Measurements from ENCODE around the gene RPH3AL.

Gene RPH3AL

DNA sequence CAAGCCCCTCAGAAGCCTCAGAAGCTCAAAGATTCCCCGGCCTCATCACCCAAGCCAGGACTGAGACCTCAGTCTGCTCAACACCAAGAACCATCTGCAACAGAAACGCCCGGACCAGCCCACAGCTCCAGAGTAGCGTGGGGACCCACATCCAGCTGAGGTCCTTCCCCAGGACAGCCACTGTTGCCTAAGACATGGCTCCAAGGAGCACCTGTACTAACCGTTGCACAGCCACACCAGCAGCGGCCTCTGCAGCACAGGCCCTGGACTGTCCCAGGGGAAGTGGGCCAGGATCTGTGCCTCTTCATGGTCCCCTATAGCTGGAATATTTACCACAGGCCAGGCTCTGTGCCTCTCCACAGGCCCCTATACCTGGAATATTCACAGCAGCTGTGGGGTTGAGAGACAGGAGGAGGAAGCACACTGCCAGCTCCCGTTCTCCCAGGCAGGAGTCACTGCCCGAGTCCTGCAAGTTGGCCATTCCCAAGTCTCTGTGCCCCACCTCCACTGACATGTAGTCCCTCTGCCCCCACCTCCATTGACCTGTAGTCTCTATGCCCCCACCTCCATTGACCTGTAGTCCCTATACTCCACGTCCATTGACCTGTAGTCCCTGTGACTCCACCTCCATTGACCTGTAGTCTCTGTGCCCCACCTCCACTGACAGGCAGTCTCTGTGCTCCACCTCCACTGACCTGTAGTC is 38.5 kb downstream of the RPH3AL start:
- DNase-seq, result no peak

GRCh38 chr17:313231-313630 is 39.4 kb downstream of the RPH3AL start:
- DNase-seq, result no peak

DNA sequence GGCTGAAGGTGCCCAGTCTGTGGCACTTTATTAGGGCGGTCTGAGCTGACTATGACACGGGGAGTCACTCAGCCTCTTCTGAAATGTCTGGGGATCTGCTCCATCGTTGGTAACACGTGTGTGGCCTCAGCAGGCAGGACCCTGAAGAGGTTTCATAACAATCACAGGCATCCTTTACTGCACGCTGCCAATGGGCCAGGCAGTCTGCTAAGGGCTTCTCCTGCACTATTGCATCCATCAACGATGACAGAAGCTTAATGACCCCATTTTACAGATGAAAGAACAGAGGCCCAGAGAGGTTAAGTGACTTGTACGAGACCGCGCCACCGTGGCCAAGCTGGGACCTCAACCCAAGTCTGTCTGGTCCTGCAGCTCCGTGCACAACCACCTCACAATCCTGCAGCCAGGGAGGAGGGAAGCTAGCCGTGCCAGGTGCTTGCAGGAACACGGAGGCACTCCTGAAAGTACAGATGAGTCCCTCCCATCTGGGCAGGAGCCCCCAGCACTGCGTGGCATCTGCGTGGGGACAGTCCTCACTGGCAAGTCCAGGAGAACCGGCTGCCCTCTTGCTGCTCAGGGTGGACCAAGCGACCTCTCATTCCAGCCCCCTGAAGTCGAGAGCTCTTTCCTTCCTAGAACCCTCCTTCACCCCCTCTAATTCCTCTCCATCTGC is 40.0 kb downstream of the RPH3AL start:
- no peak for DNase-seq

DNA sequence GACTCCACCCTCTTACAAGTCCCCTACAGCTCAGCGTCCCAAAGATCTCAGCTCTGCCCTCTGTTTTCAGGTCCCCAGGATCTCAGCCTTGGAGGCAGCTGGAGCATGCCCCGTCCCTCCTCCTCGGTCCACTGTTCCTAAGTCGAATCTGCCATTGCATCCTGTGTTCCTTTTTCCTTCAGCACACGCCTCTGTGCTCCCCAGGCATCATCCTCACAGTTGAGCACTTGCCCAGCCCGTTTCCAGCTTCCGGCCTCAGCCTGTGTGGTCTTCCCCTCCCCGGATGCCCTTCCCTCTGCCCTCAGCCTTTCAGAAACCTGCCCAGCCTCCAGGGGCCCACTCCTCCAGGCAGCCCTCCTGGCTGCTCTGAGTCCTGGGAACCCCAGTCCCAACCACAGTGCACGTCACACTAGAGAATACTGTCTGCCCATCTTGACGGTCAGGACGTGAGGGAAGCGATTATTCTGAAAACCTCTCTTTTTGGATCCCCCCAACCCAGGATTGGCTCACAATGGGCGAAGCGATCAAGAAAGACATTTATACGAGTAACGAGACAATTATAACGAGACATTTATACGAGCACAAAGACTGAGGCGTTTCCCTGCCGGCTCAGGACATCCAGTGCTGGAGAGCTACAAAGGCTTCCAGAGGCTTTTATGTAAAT is 41.4 kb downstream of the RPH3AL start:
- DNase-seq, result no peak

DNA sequence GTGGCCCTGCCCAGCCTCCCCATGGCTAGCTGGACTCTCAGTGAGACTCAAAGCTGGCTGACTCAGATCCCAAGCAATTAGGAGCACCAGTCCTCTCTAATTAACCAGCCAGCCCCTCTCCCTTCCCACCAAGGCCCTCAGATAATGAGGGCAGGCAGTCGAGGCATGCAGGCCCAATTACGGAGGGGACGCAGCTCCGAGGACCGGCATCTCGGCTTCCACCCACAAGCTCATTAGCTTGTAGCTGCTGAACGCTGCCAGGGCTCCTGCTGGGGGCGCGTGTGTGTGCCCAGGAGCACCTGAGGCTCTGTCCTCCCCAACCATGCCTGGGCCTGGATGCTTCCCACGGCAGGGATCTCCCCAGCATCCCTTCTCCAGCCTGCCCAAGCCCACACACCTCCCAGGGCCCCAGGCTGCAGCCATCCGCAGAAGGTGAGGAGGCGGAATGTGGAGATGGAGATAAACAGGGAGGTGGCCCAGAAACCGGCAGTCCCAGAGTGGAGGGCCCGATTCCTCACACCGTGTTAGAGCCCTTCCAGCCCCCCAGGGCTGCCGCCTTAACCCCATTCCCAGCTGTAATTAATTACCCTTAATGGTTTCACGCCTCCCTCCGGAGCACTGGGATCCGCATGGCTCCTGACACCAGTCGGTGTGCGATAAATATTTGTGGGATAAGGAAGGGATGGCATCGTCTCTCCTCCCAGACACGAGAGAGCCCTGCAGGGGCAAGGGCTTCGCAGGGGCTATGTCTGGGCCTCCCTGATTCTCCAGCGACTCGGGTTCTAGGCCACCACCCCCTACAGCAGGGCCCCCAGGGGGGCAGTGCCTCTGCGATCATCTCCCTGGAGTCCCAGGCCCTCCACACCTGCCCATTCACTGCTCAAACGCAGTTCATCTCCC is 42.2 kb downstream of the RPH3AL start:
- no peak for DNase-seq

DNA sequence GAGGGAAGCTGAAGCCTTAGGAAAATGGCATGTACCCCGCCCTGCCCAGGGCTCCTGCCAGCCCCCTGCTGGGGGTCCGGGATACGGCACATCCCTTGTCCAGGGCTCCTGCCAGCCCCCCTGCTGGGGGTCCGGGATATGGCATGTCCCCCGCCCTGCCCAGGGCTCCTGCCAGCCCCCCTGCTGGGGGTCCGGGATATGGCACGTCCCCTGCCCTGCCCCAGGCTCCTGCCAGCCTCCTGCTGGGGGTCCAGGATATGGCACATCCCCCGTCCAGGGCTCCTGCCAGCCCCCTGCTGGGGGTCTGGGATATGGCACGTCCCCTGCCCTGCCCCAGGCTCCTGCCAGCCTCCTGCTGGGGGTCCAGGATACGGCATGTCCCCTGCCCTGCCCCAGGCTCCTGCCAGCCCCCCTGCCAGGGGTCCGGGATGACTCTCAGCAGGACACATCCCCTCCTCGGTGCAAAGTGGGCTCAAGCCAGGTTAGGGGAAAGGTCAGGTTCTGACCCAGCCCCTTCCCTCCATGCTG is 43.2 kb downstream of the RPH3AL start:
- DNase-seq, result no peak

DNA sequence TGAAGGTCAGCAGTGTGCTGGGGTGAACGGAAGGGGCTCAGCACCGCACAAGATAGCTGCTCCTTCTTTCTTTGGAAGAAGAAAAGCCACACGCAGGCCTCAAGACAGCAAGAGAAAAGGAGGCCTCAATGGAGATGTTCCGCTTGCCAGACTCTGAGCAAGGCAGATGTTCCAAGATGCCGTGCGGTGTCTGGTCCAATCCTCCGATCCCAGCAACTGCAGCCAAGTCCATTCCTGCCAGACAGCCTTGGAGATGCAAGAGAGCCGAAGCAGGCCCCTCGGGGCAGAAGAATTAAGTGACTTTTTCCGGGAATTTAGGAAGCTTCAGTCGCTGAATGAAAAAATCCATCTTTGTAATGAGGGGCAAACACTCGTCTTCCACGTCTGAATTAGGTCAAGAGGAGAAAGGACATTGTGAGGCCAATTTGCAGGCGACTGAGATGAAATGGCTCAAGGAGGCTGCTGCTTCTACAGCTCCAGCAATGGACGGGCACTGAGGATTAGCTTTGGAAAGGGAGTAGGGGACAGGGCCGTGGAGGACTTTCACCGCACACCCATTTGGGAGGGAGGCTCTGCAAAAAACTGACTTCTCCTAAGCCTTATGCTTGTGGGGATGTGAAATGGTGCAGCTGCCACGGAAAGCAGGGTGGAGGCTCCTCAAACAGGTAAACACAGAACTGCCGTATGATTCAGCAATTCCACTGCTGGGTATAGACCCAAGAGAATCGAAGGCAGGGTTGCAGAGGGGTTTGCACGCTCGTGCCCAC is 44.7 kb downstream of the RPH3AL start:
- no peak for DNase-seq

DNA sequence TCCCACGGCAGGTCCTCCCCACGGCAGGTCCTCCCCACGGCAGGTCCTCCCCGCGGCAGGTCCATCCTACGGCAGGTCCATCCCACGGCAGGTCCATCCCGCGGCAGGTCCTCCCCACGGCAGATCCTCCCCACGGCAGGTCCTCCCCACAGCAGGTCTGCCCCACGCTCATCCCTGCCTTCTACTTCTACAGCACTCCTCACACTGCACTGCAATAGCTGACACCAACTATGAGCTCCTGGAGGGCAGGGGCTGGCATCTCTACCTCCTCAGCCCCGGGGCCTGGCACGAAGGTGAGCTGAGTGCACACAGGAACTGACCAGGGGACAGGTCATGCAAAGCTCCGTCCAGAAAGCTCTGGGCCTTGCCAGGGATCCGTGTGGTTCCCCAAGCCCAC is 45.3 kb downstream of the RPH3AL start:
- no peak for DNase-seq

DNA sequence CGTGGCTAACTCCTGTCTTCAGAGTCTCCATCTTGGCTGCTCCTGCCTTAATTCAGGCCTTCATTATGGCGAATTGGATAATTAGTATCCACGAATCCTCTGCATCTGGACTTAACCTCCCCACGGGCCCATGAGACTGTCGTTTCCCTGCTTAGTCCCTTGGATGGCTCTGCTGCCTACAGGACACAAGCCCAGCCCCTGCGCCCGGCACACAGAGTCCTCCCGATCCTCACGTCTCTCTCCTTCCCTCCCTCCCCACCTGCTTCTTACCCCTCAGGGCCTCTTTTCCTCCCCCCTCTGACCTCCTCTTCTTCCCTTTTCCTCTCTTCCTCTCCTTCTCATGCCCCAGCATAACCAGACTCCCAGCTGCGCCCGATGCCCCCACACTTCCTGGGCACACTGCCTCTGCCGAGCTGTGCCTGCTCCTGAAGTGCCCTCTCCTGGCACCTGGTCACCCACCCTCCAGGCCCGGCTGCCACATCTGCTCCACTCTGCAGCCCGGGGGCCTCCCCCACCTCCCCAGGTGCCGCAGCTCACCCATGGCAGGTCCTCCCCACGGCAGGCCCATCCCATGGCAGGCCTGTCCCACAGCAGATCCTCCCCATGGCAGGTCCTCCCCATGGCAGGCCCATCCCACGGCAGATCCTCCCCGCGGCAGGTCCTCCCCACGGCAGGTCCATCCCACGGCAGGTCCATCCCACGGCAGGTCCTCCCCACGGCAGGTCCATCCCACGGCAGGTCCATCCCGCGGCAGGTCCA is 45.9 kb downstream of the RPH3AL start:
- DNase-seq, result no peak

DNA sequence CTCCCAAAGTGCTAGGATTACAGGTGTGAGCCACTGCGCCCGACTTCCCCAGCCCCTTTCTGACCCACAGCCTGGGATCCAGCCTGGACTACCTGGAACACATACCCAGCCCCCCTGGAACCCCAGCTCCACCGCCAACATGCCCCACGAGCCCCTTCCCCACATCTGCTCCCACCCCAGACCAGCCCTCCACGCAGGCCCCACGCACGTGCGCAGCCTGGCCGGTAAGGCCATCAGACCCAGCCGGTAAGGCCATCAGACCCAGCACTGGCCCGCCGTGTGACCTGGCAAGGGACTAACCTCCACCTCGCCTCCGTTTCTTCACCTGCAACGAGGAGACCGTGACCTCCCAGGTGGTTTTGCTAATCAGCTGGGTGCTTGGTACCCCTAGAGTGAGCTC is 46.5 kb downstream of the RPH3AL start:
- no peak for DNase-seq

DNA sequence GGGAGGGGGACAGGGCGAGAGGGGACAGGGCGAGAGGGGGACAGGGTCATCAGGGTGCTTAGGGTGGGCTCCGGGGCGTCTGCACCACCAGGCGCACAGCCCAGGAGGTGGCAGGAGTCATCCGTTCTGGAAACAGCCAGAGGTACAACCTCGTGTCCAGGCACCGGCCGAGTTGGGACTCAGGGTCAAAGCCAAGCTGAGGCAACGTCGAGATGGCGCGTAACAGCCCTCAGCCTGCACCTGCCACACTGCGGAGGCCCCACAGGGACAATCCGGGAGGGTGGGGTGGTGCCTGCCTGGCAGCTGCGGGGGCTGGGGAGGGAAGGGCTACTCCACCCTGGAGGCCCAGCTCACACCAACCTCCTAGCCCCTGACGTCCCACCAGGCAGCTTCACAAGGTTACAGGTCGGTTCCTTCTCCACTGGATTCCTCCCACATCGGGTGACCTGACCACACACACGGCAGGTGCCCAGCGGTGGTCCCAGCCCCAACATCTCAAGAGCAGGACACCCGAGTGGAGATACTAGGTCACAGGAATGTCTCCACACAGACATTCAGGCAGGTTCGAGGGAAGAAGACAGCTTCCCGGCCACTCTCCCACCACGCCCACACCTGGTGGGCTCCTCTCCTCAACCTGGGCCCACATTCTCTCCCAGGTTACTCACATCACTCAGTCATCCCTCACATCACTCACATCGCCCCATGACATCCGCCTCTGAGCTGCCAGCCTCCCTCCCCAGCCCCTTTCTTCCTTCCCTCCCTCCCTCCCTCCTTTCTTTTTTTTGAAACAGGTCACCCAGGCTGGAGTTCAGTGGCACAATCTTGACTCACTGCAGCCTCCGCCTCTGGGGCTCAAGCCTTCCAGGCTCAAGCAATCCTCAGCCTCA is 47.3 kb downstream of the RPH3AL start:
- DNase-seq, result no peak

GRCh38 chr17:304461-304860 is 48.1 kb downstream of the RPH3AL start:
- DNase-seq, result no peak

- no peak for DNase-seq
Observed at GRCh38 chr17:303168-303567, 49.4 kb downstream of the RPH3AL start.

DNA sequence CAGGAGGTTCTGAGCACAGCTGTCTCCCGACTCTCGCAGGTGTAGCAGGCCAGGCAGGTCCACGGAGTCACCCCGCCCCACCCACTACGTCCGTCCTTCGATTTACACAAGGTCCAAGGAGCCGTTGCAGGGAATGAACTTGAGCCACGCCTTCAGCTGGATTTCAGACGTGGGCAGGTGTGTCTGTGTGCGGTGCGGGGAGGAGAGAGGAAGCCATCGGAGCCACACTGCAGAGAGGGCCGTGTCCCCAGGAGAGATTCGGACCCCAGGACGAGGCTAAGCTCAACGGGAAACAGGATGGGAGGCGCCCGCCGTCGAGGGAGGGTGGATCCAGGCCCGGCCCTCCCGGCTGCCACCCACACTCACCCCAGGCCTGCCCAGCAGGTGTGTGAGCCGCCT is 50.3 kb downstream of the RPH3AL start:
- no peak for DNase-seq

- no peak for DNase-seq
Observed at GRCh38 chr17:301681-302299, 50.8 kb downstream of the RPH3AL start.

DNA sequence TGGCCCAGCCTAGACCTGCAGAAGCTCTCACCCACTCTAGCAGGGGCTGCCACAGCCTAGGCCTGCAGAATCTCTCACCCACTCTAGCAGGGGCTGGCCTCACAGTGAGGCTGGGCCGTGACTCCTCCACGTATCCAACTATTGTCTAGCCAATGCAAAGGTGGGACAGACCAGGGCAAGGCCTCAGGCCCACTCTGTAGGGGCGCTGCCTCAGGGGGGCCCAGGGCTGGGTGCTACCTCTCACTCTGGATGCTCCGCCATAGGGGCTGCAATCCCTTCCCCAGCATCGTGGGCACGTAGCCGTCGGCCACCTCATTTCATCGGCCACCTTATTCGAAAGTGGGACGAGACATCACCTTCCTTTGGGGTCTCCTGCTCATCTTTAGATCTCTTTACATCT is 51.7 kb downstream of the RPH3AL start:
- DNase-seq, result no peak

DNA sequence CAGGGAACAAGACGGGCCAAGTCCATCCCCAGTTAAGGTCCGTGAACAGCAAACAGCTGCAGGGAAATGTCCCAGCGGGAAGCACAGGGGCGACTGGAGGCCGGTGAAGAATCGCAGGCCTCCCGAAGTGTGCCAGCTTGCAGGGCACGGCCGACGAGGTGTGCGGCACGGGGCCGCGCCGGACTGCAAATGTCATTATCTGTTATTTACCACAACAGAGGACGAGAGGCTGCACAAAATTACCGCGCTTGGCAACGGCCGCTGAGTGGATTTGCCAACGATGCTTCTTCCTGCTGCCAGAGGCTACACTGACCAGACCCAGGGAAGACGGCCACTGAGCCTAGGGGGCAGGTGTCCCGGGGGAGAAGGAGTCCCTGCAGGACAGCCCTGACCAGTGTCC is 53.1 kb downstream of the RPH3AL start:
- DNase-seq, result no peak

DNA sequence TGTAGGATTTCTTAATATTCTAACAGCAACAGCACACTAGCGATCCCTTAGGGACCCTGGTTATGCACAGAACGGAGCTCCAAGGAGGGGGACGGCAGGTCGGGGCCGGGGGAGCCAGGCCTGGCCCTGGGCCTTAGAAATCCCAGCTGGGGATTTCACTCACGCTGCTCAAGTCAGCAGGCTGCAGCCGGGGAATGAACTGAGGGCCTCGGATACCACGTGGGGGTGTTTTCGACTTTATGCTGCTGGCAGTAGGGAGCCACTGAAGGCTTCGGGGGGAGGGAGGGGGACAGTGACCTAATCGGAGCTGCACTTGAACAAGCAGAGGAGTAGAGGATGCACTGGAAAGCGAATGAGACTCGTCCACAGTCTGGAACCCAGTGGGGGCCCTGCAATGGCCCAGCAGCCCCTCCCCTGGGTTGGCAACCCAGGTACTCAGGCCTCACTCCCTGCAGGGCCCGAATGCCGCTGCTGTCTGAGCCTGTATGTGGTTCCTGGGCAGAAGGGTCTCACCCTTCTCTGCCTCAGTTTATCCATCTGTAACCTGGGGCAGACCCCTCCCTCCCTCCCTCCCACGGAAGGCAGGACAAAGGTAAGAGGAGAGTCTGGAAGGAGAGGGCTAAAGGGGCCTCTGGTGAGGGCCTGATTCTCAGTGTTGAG is 53.7 kb downstream of the RPH3AL start:
- DNase-seq, result no peak

- DNase-seq, result no peak
Observed at GRCh38 chr17:297758-298157, 54.8 kb downstream of the RPH3AL start.

All from Kasumi-1 (cell line).